Hematopoietic multipotent progenitor cell treated with erythropoietin and hydrocortisone succinate and interleukin-3 and kit ligand, for 17 days (in vitro differentiated cells): ENCODE data around the gene SIN3B.
"Not testable (repeated sequence)": the region's sequence is repeated elsewhere in the genome, so short reads cannot be mapped to it uniquely, and the experiment has no call there.

Experiments
- DNase-seq: peaks from one replicate; pipeline ENCODE4 v3.0.0-alpha.2; 2015; ENCODE audit warnings: low spot score

SIN3B gene, protein sequence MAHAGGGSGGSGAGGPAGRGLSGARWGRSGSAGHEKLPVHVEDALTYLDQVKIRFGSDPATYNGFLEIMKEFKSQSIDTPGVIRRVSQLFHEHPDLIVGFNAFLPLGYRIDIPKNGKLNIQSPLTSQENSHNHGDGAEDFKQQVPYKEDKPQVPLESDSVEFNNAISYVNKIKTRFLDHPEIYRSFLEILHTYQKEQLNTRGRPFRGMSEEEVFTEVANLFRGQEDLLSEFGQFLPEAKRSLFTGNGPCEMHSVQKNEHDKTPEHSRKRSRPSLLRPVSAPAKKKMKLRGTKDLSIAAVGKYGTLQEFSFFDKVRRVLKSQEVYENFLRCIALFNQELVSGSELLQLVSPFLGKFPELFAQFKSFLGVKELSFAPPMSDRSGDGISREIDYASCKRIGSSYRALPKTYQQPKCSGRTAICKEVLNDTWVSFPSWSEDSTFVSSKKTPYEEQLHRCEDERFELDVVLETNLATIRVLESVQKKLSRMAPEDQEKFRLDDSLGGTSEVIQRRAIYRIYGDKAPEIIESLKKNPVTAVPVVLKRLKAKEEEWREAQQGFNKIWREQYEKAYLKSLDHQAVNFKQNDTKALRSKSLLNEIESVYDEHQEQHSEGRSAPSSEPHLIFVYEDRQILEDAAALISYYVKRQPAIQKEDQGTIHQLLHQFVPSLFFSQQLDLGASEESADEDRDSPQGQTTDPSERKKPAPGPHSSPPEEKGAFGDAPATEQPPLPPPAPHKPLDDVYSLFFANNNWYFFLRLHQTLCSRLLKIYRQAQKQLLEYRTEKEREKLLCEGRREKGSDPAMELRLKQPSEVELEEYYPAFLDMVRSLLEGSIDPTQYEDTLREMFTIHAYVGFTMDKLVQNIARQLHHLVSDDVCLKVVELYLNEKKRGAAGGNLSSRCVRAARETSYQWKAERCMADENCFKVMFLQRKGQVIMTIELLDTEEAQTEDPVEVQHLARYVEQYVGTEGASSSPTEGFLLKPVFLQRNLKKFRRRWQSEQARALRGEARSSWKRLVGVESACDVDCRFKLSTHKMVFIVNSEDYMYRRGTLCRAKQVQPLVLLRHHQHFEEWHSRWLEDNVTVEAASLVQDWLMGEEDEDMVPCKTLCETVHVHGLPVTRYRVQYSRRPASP

DNA sequence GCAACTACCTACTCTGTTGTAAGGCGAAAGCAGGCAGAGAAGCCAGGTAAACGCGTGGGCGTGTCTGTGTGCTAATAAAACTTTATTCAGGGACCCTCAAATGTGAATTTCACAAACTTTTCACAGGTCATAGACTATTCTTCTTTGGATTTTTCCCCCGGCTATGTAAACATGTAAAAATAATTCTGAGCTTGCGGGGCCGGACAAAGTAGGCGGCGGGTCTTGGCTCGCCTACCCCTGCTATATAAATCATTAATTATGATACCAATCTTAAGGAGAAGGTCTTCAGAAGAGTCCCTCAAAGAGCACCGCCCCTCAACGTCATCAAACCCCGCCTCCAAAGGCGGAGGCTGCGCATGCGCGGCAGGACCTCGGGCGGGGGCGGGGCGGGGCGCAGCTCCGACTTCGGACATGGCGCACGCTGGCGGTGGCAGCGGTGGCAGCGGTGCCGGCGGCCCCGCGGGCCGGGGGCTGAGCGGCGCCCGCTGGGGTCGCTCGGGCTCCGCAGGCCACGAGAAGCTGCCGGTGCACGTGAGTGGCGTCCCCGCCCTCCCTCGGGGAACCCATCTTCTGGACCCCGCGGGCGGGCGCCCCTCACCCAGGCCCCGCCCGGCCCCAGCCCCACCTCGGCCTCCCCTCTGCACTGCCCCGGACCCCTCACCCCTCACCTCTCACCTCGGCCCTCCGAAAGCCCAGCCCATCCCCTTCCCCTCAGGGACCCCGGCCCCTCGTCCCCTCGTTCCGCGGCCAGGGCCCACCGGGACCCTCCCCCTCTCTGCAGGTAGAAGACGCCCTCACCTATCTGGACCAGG lies at the start of gene SIN3B:
Gene SIN3B (plus strand): TSS at position 389 of the 812 bp plus-strand sequence. CDS start 23 bp downstream, at position 412.
- peak; percentile 91 for DNase-seq

GRCh38 chr19:16779539-16780163 lies 49.5 kb upstream of the SIN3B start:
- DNase-seq: no peak

GRCh38 chr19:16782719-16783118 lies 46.5 kb upstream of the SIN3B start:
- DNase-seq: no peak

- DNase-seq: no peak
Observed at GRCh38 chr19:16788479-16788878, 40.7 kb upstream of the SIN3B start.

GRCh38 chr19:16789238-16789637 lies 40.0 kb upstream of the SIN3B start:
- no peak for DNase-seq

GRCh38 chr19:16790051-16790450 lies 39.1 kb upstream of the SIN3B start:
- DNase-seq: no peak

- DNase-seq: no peak
Observed at GRCh38 chr19:16791942-16792341, 37.3 kb upstream of the SIN3B start.

DNA sequence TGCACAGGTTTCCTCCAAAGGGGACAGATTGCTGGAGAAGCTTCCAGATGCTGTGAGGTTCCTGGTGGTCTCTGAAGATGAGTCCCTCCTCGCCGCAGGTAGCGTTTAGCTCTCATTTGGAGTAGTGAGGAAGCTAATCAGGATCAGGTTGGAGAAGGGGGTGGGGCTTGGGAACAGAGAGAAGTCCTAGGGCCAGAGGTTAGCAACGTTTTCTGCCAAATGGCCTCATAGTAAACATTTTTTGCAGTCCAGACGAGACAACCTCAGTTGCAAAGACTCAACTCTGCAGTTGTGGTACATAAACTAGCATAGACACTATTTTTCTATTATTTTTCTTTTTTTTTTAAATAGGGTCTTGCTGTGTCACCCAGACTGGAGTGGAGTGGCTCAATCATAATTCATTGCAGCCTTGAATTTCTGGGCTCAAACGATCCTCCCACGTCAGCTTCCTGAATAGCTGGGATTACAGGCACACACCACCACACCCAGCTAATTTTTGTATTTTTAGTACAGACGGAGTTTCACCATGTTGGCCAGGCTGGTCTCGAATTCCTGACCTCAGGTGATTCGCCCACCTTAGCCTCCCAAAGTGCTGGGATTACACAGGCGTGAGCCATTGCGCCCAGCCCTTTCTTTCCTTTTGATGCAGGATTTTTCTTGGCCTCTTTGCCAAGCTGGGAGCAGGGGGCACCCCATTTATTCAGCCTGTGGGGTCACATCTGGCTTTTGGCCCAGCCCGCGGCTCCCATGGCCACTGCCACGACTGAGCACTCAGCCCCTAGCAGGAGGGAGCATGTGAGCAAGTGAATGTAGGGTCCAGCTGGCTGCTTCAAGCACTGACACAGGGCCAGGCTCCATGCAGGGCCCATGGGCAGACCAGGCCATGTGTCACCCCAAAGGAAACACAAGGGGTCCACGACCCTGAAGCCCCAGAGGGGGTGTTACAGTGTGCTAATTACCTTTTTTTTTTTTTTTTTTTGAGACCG lies 34.4 kb upstream of the SIN3B start:
- no peak for DNase-seq

DNA sequence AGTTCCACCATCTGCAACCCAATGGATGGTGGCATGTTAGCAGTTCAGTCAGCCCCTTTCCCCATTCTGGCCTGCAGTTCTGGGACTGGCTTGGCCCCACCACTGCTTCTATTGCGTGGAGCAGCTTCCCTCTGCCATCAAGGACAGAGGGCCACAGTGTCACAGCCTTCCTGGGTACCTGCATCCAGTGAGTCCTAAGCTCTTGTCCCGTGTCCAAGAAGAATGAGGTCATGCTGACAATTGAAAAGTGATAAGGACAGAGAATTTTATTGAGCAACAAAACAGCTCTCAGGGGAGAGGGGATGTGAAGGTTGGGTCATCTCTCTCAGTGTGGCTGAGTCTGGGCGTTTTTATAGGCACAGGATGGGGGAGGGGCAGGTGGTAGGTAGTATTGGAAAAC lies 33.5 kb upstream of the SIN3B start:
- DNase-seq: no peak

GRCh38 chr19:16797876-16798275 lies 31.3 kb upstream of the SIN3B start:
- DNase-seq: no peak

GRCh38 chr19:16798326-16798725 lies 30.9 kb upstream of the SIN3B start:
- not testable (repeated sequence) for DNase-seq

DNA sequence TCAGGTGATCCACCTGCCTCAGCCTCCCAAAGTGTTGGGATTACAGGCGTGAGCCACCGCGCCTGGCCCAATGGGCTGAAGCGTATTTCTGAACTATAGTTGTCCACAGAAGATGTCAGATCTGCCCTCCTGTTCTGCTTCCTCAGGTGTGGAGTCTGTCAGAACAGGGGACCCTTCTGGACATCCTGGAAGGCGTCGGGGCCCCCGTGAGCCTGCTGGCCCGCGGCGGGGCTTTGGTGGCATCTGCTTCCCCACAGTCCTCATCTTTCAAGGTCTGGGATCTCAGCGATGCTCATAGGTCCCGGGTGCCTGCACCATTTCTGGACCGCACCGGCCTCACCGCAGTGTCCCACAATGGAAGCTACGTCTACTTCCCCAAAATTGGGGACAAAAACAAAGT lies 29.5 kb upstream of the SIN3B start:
- no peak for DNase-seq

GRCh38 chr19:16801600-16802013 lies 27.6 kb upstream of the SIN3B start:
- no peak for DNase-seq

- no peak for DNase-seq
Observed at GRCh38 chr19:16804176-16804575, 25.0 kb upstream of the SIN3B start.

DNA sequence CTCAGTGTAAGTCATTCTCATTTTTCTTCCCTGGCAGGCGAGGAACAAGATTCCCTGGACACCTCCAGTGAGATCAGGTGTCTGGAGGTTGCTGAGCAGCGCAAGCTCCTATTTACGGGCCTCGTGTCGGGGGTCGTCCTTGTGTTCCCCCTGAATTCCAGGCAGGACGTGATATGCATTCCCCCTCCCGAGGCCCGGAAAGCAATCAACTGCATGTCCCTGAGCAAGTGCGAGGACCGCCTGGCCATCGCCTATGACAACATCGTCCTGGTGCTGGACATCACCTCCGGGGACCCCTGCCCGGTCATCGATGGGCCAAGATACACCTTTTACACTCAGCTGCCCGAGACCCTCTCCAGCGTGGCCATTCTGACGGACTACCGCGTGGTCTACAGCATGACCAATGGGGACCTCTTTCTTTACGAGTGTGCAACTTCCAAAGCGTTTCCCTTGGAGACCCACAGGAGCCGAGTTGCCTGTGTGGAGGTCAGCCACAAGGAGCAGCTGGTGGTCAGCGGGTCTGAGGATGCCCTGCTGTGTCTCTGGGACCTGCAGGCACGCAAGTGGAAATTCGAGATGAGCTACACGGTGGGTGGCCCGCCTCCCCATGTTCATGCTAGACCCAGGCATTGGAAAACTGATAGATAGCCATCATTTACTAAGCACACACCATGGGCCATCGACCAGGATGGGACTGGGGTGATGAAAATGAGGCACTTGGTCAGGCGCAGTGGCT lies 21.5 kb upstream of the SIN3B start:
- DNase-seq: no peak

- no peak for DNase-seq
Observed at GRCh38 chr19:16814526-16815100, 14.6 kb upstream of the SIN3B start.

DNA sequence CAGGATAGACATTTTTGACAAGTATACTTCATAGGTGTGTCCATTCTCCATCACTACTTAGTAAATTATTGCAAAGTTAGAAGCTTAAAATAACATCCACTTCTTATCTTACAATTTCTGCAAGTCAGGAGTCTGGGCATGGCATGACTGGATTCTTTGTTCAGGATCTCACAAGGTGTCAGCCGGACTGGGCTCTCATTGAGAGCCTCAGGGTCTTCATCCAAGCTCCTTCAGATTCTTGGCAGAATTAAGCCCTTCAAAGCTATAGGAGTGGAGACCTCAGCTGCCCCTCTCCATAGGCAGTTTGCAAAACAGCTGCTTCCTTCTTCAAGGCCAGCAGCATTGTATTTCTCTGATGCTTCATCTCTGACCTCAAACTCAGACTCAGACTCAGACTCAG lies 9.1 kb upstream of the SIN3B start:
- no peak for DNase-seq

DNA sequence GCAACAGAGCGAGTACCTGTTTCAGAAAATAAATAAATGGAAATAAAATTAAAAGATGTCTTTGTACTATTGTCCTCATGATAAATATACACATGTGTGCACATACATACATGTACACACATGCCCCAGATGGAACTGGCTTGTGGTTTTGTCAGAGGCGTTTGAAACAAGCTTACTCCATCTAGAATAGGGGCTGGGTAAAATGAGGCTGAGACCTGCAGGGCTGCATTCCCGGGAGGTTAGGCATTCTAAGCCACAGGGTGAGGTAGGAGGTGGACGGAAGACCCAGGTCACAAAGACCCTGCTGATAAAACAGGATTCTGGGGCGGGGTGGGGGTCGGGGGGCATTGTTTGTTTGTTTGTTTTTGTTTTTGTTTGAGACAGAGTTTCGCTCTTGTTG lies 8.1 kb upstream of the SIN3B start:
- no peak for DNase-seq

GRCh38 chr19:16822648-16823047 lies 6.5 kb upstream of the SIN3B start:
- no peak for DNase-seq
